ENCODE results near the gene NFATC1.

NFATC1 gene

DNA sequence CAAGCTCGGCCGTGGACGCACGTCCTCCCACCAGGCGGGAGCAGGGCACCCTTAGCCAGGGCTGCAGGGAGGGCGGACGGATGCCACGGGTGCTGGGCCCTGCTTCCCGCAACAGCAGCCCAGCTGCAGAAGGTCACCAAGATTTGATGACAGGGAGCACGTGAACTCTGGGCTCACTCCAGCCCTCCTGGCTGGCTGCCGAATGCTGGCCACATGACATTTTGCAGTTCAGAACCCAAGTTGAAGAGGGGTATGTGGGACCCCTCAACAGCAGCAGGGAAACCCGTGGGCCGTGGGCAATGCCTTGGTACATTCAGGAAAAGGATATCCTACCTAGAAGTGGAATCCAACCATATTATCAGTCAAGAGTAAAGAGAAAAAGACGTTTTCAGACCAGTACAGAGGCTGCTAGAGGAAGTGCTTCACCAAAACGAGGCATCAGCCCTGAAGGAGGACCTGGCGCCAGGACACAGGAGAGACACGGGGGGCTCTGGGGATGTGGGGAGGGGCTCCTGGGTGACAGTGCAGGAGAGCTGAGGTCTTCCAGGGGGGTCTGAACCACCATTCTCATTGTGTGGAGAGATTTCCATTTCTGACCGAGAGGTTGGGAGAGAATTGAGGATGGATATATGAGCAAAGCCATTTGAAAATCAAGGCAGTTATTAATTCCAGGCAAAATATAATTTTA lies 176.5 kb downstream of the NFATC1 start:
- Histone ChIP-seq H3K9ac (ENCODE audit: low read depth, low read length) (no peak overlapping the region), H3K27me3 (ENCODE audit: control insufficient read depth, insufficient read depth, low read length) (peaks cover 13% of the 10 kb centered on the region), H3K4me3 (ENCODE audit: low read length) (no peak overlapping the region), H3K4me2 (ENCODE audit: low read length) (no peak overlapping the region), H3K4me1 (ENCODE audit: control insufficient read depth, insufficient read depth, low read length) (peaks cover 43% of the 10 kb centered on the region), H3K36me3 (ENCODE audit: insufficient read depth, low read length) (no peaks in the 10 kb centered on the region), H3K9me3 (replicated peaks; ENCODE audit: low read length) (peaks cover 12% of the 10 kb centered on the region)

DNA sequence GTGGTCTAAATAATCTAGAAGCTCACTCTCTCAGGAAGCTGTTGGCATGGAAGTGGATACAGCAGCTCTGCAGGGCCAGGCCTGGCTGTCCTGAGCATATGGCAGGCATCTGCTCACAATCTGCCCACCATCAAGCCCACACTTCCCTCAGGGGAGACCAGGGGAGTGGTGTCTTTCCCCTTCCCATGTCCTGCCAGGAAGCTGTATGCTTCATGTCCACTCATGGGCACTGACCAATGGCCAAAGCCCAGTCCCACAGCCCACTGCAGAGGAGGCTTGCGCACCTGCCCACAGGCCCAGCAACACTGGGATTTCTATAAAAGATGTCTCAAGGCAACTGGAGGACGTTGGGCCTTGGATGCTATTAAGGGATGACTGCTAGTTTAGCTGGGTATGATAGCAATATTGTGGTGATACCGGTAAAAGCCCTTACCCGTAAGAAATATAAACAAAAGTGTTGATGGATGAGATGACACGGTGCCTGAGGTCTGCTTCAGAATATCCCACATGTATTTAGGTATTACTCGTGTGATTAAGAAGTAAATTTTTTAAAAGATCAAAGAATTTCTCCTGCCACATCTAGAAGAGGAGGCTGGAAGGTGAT lies 177.2 kb downstream of the NFATC1 start:
- Histone ChIP-seq H3K27me3 (ENCODE audit: control insufficient read depth, insufficient read depth, low read length) (peaks cover 20% of the 10 kb centered on the region), H3K4me1 (ENCODE audit: control insufficient read depth, insufficient read depth, low read length) (peaks cover 43% of the 10 kb centered on the region), H3K9ac (ENCODE audit: low read depth, low read length) (no peak overlapping the region), H3K4me3 (ENCODE audit: low read length) (no peak overlapping the region), H3K36me3 (ENCODE audit: insufficient read depth, low read length) (no peaks in the 10 kb centered on the region), H3K9me3 (replicated peaks; ENCODE audit: low read length) (peaks cover 12% of the 10 kb centered on the region), H3K4me2 (ENCODE audit: low read length) (no peak overlapping the region)

DNA sequence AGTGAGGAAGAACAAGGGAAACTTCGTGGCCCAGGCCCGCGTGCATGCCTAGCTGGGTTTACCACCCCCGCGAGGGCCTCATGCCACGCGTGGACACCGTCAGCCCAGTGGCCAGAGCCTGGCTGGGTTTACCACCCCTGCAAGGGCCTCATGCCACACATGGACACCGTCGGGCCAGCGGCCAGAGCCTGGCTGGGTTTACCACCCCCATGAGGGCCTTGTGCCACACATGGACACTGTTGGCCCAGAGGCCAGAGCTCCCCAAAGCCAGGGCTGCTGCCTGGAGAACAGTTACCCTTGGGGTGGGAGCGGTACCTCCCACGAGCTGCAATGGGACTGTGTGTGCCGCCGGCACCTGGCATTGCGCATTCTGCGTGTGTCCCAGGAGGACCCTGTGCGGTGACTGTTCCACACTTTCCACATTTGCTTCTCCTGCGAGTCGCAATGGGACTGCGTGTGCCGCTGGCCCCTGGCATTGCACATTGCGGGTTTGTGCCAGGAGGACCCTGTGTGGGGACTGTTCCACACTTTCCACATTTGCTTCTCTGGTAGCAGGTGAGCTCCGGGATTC lies 178.3 kb downstream of the NFATC1 start:
- Histone ChIP-seq H3K9me3 (replicated peaks; ENCODE audit: low read length) (peaks cover 12% of the 10 kb centered on the region), H3K9ac (ENCODE audit: low read depth, low read length) (no peak overlapping the region), H3K4me2 (ENCODE audit: low read length) (no peak overlapping the region), H3K36me3 (ENCODE audit: insufficient read depth, low read length) (no peaks in the 10 kb centered on the region), H3K4me3 (ENCODE audit: low read length) (no peak overlapping the region), H3K27me3 (ENCODE audit: control insufficient read depth, insufficient read depth, low read length) (peaks cover 26% of the 10 kb centered on the region), H3K4me1 (ENCODE audit: control insufficient read depth, insufficient read depth, low read length) (peaks cover 40% of the 10 kb centered on the region)

DNA sequence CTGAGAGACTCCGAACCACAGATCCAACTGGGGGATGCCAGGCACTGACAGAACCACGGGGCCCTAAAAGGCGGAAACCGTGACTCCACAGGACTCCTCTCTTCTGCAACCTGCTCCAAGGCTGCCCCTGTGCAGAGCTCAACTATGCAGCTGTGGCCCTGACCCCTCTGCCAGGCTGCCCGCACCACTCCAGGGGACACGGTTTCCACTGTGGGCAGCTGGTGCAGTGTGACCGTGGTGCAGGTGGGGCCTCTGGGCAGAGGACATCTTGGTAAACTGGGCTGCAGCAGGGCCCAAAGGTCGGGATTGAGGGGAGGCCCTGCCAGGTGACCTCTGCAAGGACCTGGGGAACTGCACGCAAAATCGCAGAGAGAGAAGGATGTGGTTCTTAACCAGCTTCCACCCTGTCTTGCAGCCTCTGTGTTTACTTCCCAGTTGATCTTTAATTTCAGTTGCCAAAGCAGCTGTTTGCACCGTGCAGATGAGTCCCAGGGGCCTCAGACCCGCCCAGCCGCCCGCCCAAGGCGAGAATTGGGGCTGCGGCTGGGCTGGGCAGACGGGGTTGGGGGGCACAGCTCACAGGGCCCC lies 179.3 kb downstream of the NFATC1 start:
- H3K9ac ChIP-seq (ENCODE audit: low read depth, low read length) = no peak overlapping the region
- peaks cover 12% of the 10 kb centered on the region for H3K9me3 ChIP-seq (replicated peaks; ENCODE audit: low read length)
- H3K4me1 ChIP-seq (ENCODE audit: control insufficient read depth, insufficient read depth, low read length) = peaks cover 36% of the 10 kb centered on the region
- H3K36me3 ChIP-seq (ENCODE audit: insufficient read depth, low read length) = no peaks in the 10 kb centered on the region
- H3K27me3 ChIP-seq (ENCODE audit: control insufficient read depth, insufficient read depth, low read length) = peaks cover 26% of the 10 kb centered on the region
- no peak overlapping the region for H3K4me2 ChIP-seq (ENCODE audit: low read length)
- no peak overlapping the region for H3K4me3 ChIP-seq (ENCODE audit: low read length)

DNA sequence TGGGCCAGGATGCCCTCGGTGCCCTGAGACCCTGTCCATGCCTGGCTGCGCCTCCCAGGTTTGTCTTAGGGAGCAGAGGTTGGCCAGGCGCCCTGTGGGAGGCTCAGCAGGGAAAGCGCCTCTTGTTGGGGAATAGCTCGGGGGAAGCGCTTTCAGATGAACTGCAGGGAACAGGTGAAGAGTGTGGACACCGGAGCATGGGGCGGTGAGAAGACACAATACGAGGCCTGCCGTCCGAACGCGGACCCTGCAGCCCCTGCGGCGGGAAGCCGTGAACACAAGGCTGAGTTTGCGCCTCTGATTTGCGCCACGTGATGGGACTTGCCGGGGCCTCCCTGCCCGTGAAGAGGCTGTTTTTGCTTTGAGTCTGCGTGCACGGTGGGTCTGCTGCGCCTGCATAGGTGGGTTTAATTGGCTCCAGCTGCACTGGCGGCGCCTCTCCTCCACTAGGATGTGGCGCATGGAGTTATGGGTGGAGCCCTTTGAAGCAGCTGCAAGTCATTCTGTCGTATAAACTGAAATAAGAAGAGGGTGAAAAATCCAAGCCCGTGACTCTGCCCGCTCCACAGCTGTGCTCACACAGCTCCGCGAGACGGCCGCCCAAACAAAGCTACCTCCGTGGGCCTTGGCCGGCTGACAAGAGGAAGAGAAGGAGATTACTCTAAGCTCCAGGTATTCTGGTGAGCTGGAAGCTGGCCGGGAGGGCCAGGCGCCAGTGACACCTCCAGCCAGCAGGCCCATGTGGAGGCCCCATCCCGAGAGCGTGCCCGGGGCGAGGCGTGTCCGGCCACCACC lies 180.4 kb downstream of the NFATC1 start:
- H3K4me1 ChIP-seq (ENCODE audit: control insufficient read depth, insufficient read depth, low read length) = peaks cover 26% of the 10 kb centered on the region
- H3K36me3 ChIP-seq (ENCODE audit: insufficient read depth, low read length) = no peaks in the 10 kb centered on the region
- no peak overlapping the region for H3K9ac ChIP-seq (ENCODE audit: low read depth, low read length)
- H3K27me3 ChIP-seq (ENCODE audit: control insufficient read depth, insufficient read depth, low read length) = peaks cover 26% of the 10 kb centered on the region
- H3K4me3 ChIP-seq (ENCODE audit: low read length) = no peak overlapping the region
- peak overlapping the region; percentile 4 for H3K4me2 ChIP-seq (ENCODE audit: low read length)
- H3K9me3 ChIP-seq (replicated peaks; ENCODE audit: low read length) = peaks cover 12% of the 10 kb centered on the region

DNA sequence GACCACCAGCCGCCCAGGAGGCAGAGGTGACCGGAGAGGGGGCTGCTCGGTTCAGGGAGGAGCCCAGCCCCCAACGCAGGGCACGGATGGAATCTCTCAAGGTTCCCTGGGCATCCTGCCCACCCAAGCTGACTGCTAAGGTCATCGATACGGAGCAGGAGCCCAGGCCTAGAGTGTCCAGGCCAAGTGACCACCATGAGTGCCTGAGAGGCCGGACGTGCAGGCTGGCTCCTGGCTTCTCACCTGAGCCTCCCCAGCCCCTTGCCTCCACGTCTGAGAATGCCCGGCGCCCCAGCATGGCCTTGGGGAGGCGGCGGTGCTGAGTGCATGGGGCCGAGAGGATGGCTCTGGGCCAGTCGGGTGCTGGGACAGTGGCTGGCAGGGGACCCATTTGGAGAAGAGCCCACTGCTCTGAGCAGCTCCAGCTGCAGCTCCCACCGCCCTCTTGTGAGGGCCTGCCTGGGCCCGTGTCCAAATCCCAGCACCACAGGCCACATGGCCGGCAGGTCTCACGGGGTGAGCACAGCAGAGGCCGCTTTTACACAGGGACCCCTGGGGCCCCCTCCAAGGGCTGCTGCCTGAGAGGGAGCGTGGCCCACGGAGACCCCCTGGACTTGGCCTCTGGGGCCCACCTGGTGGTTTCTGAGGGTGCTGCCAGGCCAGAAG lies 181.1 kb downstream of the NFATC1 start:
- H3K4me2 ChIP-seq (ENCODE audit: low read length) = peak overlapping the region; percentile 4
- H3K9me3 ChIP-seq (replicated peaks; ENCODE audit: low read length) = peaks cover 14% of the 10 kb centered on the region
- peaks cover 21% of the 10 kb centered on the region for H3K4me1 ChIP-seq (ENCODE audit: control insufficient read depth, insufficient read depth, low read length)
- H3K9ac ChIP-seq (ENCODE audit: low read depth, low read length) = no peak overlapping the region
- peaks cover 26% of the 10 kb centered on the region for H3K27me3 ChIP-seq (ENCODE audit: control insufficient read depth, insufficient read depth, low read length)
- no peaks in the 10 kb centered on the region for H3K36me3 ChIP-seq (ENCODE audit: insufficient read depth, low read length)
- H3K4me3 ChIP-seq (ENCODE audit: low read length) = no peak overlapping the region

DNA sequence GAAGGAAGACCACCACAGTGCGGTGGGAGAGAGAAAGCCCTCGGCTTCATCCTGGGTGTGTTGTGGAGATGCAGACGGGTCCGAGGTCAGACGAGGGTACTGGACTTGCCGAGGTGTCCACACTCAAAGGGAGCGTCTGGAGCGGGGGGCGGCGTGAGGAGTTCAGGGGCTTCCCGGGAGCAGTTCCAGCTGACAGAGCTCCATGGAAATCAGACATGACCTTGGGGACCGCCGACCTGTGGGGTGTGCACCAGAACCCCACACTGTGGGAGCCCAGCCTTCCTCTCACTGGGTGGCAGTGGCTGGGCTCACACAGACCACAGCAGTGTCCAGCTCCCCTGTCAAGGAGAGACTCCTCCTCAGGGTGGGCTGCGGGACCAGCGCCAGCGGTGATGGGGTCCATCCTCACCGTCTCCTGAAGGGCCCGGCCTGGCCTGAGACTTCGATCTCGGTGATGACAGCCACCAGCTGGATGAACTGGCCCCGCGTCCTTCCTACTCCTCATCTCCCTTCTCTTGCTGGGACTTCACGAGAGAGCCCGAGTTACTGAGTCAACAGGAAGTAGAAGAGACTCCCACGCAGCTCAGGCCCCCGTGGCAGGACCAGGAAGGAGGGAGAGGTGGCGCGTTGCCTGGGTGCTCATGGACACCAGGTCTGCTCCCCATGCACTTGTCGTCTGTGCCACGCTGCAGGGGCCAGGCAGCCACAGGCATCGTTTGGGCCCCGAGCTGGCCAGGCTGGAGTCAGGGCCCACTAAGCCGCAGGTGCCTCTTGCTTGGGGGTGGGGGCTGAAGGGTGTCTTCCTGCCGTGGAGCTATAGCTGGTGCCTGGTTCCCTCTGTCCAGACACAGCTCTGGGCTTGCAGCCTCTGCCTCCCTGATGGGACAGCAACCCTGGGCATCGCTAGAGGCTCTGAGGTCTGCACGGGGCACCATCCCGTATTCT lies 182.0 kb downstream of the NFATC1 start:
- Histone ChIP-seq H3K9me3 (replicated peaks; ENCODE audit: low read length) (peaks cover 11% of the 10 kb centered on the region), H3K9ac (ENCODE audit: low read depth, low read length) (no peak overlapping the region), H3K4me3 (ENCODE audit: low read length) (no peak overlapping the region), H3K4me2 (ENCODE audit: low read length) (no peak overlapping the region), H3K4me1 (ENCODE audit: control insufficient read depth, insufficient read depth, low read length) (peaks cover 21% of the 10 kb centered on the region), H3K27me3 (ENCODE audit: control insufficient read depth, insufficient read depth, low read length) (peaks cover 26% of the 10 kb centered on the region), H3K36me3 (ENCODE audit: insufficient read depth, low read length) (no peaks in the 10 kb centered on the region)

DNA sequence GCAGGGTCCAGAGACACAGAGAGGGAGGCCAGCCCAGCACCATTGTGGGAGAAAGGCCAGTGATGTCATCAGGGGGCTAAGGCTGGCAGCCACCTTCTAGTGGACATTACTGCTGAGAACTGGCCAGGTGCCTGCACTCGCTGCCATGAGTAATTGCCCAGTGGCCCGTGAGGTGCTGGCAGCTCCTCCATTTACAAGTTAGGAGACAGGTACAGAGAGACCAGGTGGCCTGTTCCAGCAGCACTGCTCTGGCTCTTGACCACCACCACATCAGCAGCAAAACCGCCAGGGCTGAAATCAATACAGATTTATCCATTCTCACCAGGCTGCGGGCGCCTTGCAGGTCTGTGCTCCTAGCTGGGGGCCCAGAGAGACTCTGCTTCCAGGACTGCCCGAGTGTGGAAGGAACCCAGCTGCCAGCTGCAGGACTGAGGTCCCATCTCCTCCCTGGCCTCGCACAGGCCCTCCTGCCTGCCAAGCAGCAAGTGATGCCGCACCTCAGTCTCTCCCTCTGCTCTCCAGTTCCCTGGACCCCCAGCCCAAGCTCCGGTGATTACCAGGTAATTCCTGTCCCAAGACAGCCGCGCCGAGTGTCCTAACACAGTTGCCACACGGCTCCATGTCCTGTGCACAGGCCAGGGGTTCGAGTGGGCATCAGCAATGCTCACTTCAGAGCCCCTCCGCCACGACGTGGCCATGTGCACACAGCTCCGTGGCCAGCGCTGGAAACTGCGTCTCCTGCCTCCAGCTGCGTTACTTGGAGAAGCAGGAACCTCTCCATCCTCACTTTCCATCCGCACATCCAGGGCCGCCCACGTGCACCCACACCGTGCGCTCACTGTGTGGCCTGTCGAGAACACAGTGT lies 182.9 kb downstream of the NFATC1 start:
- no peak overlapping the region for H3K4me2 ChIP-seq (ENCODE audit: low read length)
- H3K36me3 ChIP-seq (ENCODE audit: insufficient read depth, low read length) = no peaks in the 10 kb centered on the region
- no peak overlapping the region for H3K4me3 ChIP-seq (ENCODE audit: low read length)
- peaks cover 26% of the 10 kb centered on the region for H3K27me3 ChIP-seq (ENCODE audit: control insufficient read depth, insufficient read depth, low read length)
- H3K9me3 ChIP-seq (replicated peaks; ENCODE audit: low read length) = peaks cover 3% of the 10 kb centered on the region
- H3K9ac ChIP-seq (ENCODE audit: low read depth, low read length) = no peak overlapping the region
- peaks cover 21% of the 10 kb centered on the region for H3K4me1 ChIP-seq (ENCODE audit: control insufficient read depth, insufficient read depth, low read length)
